GM12878 (cell line): Measurements from ENCODE around the gene C9orf78. TPM values are rescaled to one million over a fixed set of nuclear protein-coding genes. Genes with fewer than 3 reads are reported as not detected.

Experiments
- CHD2 ChIP-seq: IDR thresholded peaks from 2 replicates; pipeline ENCODE4 v1.6.1; 2011; ENCODE audit warnings: low read depth, low read length, improper control_type of control experiment, borderline replicate concordance
- GATAD2B ChIP-seq: fragments of 450-650 bp; conservative IDR thresholded peaks from 2 replicates; pipeline ENCODE4 v1.6.1; 2017; ENCODE audit warnings: low read depth, mild to moderate bottlenecking, moderate library complexity
- KLF5 ChIP-seq: fragments of 450-650 bp; IDR thresholded peaks from 2 replicates; pipeline ENCODE4 v1.6.1; 2014; ENCODE audit warnings: mild to moderate bottlenecking; ENCODE audit not compliant: partially characterized antibody
- MXI1 ChIP-seq: fragments of 150-350 bp; IDR thresholded peaks from 2 replicates; pipeline ENCODE4 v1.6.1; 2011; ENCODE audit warnings: low read depth, mild to moderate bottlenecking, inconsistent platforms, low read length, improper control_type of control experiment
- NFYA ChIP-seq: IDR thresholded peaks from 2 replicates; pipeline ENCODE4 v1.6.1; 2011; ENCODE audit warnings: low read depth, mild to moderate bottlenecking, low read length, improper control_type of control experiment, borderline replicate concordance
- SUZ12 ChIP-seq: fragments of 200-600 bp; sonication (generic); IDR thresholded peaks from one replicate; pipeline ENCODE4 v1.6.1; 2018; ENCODE audit warnings: antibody characterized with exemption, mild to moderate bottlenecking; ENCODE audit not compliant: unreplicated experiment
- TBL1XR1 ChIP-seq: IDR thresholded peaks from 2 replicates; pipeline ENCODE4 v1.6.1; 2012; ENCODE audit warnings: low read depth, low read length, improper control_type of control experiment
- polyA plus RNA-seq, 11 experiments: library from polyadenylated mRNA; depleted of rRNA in 4 of 11; unstranded in 6 of 11; stranded (reverse) in 5 of 11; fragments of >200 nt; fragmentation: Nextera tagmentation in 4 of 11; fragmentation: Illumina TruSeq in 1 of 11; extraction: Ambion mirVana in 4 of 11; extraction: Trizol in 1 of 11; gene quantifications; 1 replicate in 1 of 11; 2 replicates in 10 of 11; pipeline versions ENCODE4 v1.2.1 to v1.2.3, GENCODE V29; 2011 to 2016; ENCODE audit warnings: inconsistent platforms in 2 of 11, missing spikeins in 2 of 11, low read depth in 1 of 11
- total RNA-seq, 4 experiments: library from RNA; depleted of rRNA in 3 of 4; stranded (reverse); fragments of >200 nt in 3 of 4; fragmentation: Illumina TruSeq in 1 of 4; extraction: Trizol in 1 of 4; gene quantifications; 2 replicates each; pipeline versions ENCODE4 v1.2.1 to v1.2.3, GENCODE V29; 2013 to 2021
- TF ChIP-seq, protein P1 (sequence below): IDR thresholded peaks from 2 replicates; pipeline ENCODE4 v1.6.1; 2012; ENCODE audit warnings: improper control_type of control experiment, low read depth, low read length; ENCODE audit not compliant: insufficient replicate concordance
- TF ChIP-seq, protein P2 (sequence below): fragments of 450-650 bp; IDR thresholded peaks from 2 replicates; pipeline ENCODE4 v1.6.1; 2017; ENCODE audit warnings: mild to moderate bottlenecking, moderate library complexity
- TF ChIP-seq, protein P3 (sequence below), 3 experiments: IDR thresholded peaks in 2 of 3; conservative IDR thresholded peaks in 1 of 3; 2 replicates each; pipeline ENCODE4 v1.5.1; 2011; ENCODE audit warnings: low read depth in 3 of 3, low read length in 3 of 3, mild to moderate bottlenecking in 3 of 3, control low read depth in 2 of 3, moderate library complexity in 2 of 3, inconsistent platforms in 1 of 3, mixed read lengths in 1 of 3; ENCODE audit not compliant: control insufficient read depth in 2 of 3, insufficient read depth in 1 of 3; ENCODE audit errors: extremely low read depth in 1 of 3
- TF ChIP-seq, protein P4 (sequence below): fragments of 450-650 bp; IDR thresholded peaks from 2 replicates; pipeline ENCODE4 v1.6.1; 2017; ENCODE audit warnings: mild to moderate bottlenecking
- TF ChIP-seq, protein P5 (sequence below): IDR thresholded peaks from 2 replicates; pipeline ENCODE4 v1.6.1; 2012; ENCODE audit warnings: low read depth, low read length, improper control_type of control experiment

The C9orf78 gene
- total and polyA plus RNA-seq, 10 of the 15 experiments (the other 5 are each of a cell fraction or from before 2014, with no cell fraction given) = 23.0 to 60.9 (median 47.5) TPM

DNA sequence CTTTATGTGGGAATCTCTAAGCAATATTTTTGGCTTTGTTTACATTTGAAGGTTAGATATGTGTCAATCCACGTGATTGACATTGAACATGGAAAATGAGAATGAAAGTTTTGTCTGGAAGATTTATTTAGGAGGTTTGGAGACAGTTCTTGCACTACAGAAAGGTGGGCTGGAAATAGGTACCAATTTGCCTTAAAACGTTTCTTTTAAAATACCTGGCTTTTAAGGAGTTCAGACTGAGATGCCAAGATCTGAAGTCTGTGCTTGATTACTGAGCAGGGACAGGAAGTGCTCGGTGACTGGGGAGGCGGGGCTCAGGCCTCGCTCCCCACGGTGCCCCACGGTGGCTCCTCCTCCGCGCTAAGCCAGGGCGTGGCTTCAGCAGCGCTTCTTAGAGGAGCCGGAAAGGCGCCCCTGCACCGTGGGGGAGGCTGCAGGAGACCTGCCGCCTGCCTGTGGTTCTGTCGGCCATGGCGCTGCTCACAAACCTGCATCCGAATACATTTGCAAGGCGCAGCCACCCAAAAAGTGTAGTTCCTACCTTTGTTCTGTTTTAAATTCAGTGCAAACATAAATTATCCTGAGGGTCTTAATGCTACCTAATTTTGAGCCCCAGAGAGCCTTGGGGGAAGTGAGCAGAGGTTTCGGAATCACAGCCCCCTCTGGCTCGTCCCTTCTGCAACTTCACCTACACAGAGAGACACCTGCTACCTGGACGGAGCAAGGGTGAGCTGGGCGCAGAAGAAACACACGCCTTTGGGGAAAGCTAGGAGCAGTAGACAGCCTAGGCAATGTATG, 49.3 kb upstream of the C9orf78 start (continued):
- TF ChIP-seq, protein P1, sequence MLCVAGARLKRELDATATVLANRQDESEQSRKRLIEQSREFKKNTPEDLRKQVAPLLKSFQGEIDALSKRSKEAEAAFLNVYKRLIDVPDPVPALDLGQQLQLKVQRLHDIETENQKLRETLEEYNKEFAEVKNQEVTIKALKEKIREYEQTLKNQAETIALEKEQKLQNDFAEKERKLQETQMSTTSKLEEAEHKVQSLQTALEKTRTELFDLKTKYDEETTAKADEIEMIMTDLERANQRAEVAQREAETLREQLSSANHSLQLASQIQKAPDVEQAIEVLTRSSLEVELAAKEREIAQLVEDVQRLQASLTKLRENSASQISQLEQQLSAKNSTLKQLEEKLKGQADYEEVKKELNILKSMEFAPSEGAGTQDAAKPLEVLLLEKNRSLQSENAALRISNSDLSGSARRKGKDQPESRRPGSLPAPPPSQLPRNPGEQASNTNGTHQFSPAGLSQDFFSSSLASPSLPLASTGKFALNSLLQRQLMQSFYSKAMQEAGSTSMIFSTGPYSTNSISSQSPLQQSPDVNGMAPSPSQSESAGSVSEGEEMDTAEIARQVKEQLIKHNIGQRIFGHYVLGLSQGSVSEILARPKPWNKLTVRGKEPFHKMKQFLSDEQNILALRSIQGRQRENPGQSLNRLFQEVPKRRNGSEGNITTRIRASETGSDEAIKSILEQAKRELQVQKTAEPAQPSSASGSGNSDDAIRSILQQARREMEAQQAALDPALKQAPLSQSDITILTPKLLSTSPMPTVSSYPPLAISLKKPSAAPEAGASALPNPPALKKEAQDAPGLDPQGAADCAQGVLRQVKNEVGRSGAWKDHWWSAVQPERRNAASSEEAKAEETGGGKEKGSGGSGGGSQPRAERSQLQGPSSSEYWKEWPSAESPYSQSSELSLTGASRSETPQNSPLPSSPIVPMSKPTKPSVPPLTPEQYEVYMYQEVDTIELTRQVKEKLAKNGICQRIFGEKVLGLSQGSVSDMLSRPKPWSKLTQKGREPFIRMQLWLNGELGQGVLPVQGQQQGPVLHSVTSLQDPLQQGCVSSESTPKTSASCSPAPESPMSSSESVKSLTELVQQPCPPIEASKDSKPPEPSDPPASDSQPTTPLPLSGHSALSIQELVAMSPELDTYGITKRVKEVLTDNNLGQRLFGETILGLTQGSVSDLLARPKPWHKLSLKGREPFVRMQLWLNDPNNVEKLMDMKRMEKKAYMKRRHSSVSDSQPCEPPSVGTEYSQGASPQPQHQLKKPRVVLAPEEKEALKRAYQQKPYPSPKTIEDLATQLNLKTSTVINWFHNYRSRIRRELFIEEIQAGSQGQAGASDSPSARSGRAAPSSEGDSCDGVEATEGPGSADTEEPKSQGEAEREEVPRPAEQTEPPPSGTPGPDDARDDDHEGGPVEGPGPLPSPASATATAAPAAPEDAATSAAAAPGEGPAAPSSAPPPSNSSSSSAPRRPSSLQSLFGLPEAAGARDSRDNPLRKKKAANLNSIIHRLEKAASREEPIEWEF = no peak
- TF ChIP-seq GATAD2B (peak; percentile 53), CHD2 (peak; percentile 67; the same call in 1 of the 2 replicates), NFYA (no peak), TBL1XR1 (0 out of 2 replicates have a peak, but pooled peaks have one; percentile 40), KLF5 (no peak), MXI1 (peak; percentile 78), SUZ12 (no peak)
- TF ChIP-seq, protein P2, sequence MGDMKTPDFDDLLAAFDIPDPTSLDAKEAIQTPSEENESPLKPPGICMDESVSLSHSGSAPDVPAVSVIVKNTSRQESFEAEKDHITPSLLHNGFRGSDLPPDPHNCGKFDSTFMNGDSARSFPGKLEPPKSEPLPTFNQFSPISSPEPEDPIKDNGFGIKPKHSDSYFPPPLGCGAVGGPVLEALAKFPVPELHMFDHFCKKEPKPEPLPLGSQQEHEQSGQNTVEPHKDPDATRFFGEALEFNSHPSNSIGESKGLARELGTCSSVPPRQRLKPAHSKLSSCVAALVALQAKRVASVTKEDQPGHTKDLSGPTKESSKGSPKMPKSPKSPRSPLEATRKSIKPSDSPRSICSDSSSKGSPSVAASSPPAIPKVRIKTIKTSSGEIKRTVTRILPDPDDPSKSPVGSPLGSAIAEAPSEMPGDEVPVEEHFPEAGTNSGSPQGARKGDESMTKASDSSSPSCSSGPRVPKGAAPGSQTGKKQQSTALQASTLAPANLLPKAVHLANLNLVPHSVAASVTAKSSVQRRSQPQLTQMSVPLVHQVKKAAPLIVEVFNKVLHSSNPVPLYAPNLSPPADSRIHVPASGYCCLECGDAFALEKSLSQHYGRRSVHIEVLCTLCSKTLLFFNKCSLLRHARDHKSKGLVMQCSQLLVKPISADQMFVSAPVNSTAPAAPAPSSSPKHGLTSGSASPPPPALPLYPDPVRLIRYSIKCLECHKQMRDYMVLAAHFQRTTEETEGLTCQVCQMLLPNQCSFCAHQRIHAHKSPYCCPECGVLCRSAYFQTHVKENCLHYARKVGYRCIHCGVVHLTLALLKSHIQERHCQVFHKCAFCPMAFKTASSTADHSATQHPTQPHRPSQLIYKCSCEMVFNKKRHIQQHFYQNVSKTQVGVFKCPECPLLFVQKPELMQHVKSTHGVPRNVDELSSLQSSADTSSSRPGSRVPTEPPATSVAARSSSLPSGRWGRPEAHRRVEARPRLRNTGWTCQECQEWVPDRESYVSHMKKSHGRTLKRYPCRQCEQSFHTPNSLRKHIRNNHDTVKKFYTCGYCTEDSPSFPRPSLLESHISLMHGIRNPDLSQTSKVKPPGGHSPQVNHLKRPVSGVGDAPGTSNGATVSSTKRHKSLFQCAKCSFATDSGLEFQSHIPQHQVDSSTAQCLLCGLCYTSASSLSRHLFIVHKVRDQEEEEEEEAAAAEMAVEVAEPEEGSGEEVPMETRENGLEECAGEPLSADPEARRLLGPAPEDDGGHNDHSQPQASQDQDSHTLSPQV = no peak
- TF ChIP-seq, protein P3, sequence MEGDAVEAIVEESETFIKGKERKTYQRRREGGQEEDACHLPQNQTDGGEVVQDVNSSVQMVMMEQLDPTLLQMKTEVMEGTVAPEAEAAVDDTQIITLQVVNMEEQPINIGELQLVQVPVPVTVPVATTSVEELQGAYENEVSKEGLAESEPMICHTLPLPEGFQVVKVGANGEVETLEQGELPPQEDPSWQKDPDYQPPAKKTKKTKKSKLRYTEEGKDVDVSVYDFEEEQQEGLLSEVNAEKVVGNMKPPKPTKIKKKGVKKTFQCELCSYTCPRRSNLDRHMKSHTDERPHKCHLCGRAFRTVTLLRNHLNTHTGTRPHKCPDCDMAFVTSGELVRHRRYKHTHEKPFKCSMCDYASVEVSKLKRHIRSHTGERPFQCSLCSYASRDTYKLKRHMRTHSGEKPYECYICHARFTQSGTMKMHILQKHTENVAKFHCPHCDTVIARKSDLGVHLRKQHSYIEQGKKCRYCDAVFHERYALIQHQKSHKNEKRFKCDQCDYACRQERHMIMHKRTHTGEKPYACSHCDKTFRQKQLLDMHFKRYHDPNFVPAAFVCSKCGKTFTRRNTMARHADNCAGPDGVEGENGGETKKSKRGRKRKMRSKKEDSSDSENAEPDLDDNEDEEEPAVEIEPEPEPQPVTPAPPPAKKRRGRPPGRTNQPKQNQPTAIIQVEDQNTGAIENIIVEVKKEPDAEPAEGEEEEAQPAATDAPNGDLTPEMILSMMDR (IDR thresholded peaks at IDR 0.05 in 2 of 3, conservative IDR thresholded peaks at IDR 0.05 in 1 of 3; ENCODE audit: control insufficient read depth in 2 of 3, extremely low read depth in 1 of 3, insufficient read depth in 1 of 3, low read depth in 3 of 3, low read length in 3 of 3) = 0 out of 6 replicates have a peak, but pooled peaks of 1 of the 3 experiments have one; percentile 2
- TF ChIP-seq, protein P4, sequence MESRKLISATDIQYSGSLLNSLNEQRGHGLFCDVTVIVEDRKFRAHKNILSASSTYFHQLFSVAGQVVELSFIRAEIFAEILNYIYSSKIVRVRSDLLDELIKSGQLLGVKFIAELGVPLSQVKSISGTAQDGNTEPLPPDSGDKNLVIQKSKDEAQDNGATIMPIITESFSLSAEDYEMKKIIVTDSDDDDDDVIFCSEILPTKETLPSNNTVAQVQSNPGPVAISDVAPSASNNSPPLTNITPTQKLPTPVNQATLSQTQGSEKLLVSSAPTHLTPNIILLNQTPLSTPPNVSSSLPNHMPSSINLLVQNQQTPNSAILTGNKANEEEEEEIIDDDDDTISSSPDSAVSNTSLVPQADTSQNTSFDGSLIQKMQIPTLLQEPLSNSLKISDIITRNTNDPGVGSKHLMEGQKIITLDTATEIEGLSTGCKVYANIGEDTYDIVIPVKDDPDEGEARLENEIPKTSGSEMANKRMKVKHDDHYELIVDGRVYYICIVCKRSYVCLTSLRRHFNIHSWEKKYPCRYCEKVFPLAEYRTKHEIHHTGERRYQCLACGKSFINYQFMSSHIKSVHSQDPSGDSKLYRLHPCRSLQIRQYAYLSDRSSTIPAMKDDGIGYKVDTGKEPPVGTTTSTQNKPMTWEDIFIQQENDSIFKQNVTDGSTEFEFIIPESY = no peak
- TF ChIP-seq, protein P5, sequence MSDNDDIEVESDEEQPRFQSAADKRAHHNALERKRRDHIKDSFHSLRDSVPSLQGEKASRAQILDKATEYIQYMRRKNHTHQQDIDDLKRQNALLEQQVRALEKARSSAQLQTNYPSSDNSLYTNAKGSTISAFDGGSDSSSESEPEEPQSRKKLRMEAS = peak; percentile 30; the same call in 1 of the 2 replicates
